H1 (cell line): ENCODE data around the gene CDH20. TPM values are rescaled to one million over a fixed set of nuclear protein-coding genes. Genes with fewer than 3 reads are reported as not detected.

ENCODE experiments used
- CTCF ChIA-PET: fragments of 300-600 bp; sonication (Branson Sonifier 250); formaldehyde crosslinking; loops from one replicate; lab custom pipeline; 2021; ENCODE audit not compliant: partially characterized antibody; lab: Charles Lee
- POLR2A ChIA-PET: fragments of 300-600 bp; sonication (Branson Sonifier 250); formaldehyde crosslinking; loops from one replicate; lab custom pipeline; 2021; ENCODE audit warnings: inconsistent platforms; ENCODE audit not compliant: partially characterized antibody; lab: Charles Lee
- DNase-seq, 2 experiments: peaks; one replicate each; pipeline versions ENCODE4 v3.0.0 to v3.0.0-alpha.2; 2010 to 2022; ENCODE audit warnings: low spot score in 2 of 2, low read depth in 1 of 2, mixed read lengths in 1 of 2
- FAIRE-seq: peaks from 2 replicates; lab custom pipeline; 2011; peaks lifted over from hg19 to GRCh38; lab: Jason Lieb, UNC
- H2AFZ ChIP-seq: 2 replicates; pipeline ENCODE4 v1.8.1; 2012; ENCODE audit warnings: low read length, inconsistent platforms
- H2AK5ac ChIP-seq: 2 replicates; pipeline ENCODE4 v1.6.1; 2013; ENCODE audit warnings: low read depth, low read length
- H2BK120ac ChIP-seq: replicated peaks from 2 replicates; pipeline ENCODE3; 2013; ENCODE audit warnings: low read depth, low read length, inconsistent platforms
- H2BK12ac ChIP-seq: 2 replicates; pipeline ENCODE4 v1.6.1; 2013; ENCODE audit warnings: low read depth, low read length
- H2BK15ac ChIP-seq: 2 replicates; pipeline ENCODE4 v1.6.1; 2013; ENCODE audit warnings: low read length
- H2BK20ac ChIP-seq: 2 replicates; pipeline ENCODE4 v1.6.1; 2013; ENCODE audit warnings: low read length
- H2BK5ac ChIP-seq: 2 replicates; pipeline ENCODE4 v1.6.1; 2013; ENCODE audit warnings: low read depth, low read length
- H3K14ac ChIP-seq: 2 replicates; pipeline ENCODE4 v1.6.1; 2013; ENCODE audit warnings: inconsistent platforms; ENCODE audit not compliant: insufficient read length
- H3K18ac ChIP-seq: 2 replicates; pipeline ENCODE4 v1.6.1; 2013; ENCODE audit warnings: low read length; ENCODE audit errors: extremely low read depth
- H3K23ac ChIP-seq: 2 replicates; pipeline ENCODE4 v1.6.1; 2013; ENCODE audit warnings: inconsistent platforms; ENCODE audit not compliant: insufficient read length
- H3K23me2 ChIP-seq: 2 replicates; pipeline ENCODE4 v1.6.1; 2013; ENCODE audit warnings: low read depth, low read length
- H3K27ac ChIP-seq: 2 replicates; pipeline ENCODE4 v1.6.1; 2011; ENCODE audit warnings: low read depth, low read length, inconsistent platforms
- H3K27me3 ChIP-seq, 4 experiments: replicated peaks in 1 of 4; 1 replicate in 1 of 4; 2 replicates in 3 of 4; pipeline versions ENCODE4 v1.6.1 to v1.8.1; 2011 to 2013; ENCODE audit warnings: low read length in 3 of 4, mild to moderate bottlenecking in 3 of 4, inconsistent platforms in 2 of 4, mixed read lengths in 2 of 4, moderate library complexity in 1 of 4; ENCODE audit not compliant: control insufficient read depth in 3 of 4, insufficient read depth in 3 of 4; ENCODE audit errors: extremely low read depth in 1 of 4
- H3K36me3 ChIP-seq, 4 experiments: 2 replicates each; pipeline versions ENCODE4 v1.6.1 to v1.8.1; 2011 to 2013; ENCODE audit warnings: mild to moderate bottlenecking in 4 of 4, low read length in 3 of 4, moderate library complexity in 2 of 4, control low read depth in 1 of 4, inconsistent platforms in 1 of 4; ENCODE audit not compliant: insufficient read depth in 4 of 4, control insufficient read depth in 2 of 4
- H3K4ac ChIP-seq: replicated peaks from 2 replicates; pipeline ENCODE3; 2013; ENCODE audit warnings: low read length, low read depth, mixed read lengths, inconsistent platforms; ENCODE audit not compliant: insufficient read length
- H3K4me1 ChIP-seq, 4 experiments: replicated peaks in 1 of 4; 1 replicate in 1 of 4; 2 replicates in 3 of 4; pipeline versions ENCODE4 v1.6.1 to v1.8.1; 2011 to 2013; ENCODE audit warnings: low read length in 3 of 4, inconsistent platforms in 2 of 4, mixed read lengths in 1 of 4; ENCODE audit not compliant: insufficient read depth in 4 of 4, control insufficient read depth in 3 of 4
- H3K4me2 ChIP-seq, 2 experiments: 2 replicates each; pipeline versions ENCODE4 v1.6.1 to v1.8.1; 2011 to 2013; ENCODE audit warnings: low read depth in 2 of 2, low read length in 2 of 2, control low read depth in 1 of 2, inconsistent platforms in 1 of 2, mild to moderate bottlenecking in 1 of 2; ENCODE audit not compliant: insufficient read depth in 1 of 2
- H3K4me3 ChIP-seq, 4 experiments: fragments of 200-600, 300-600 bp in 1 of 4; sonication (generic), shearing (Covaris generic), sonication (Bioruptor Twin) in 1 of 4; 2 replicates each; pipeline versions ENCODE4 v1.5.1 to v1.8.1; 2011 to 2016; ENCODE audit warnings: low read length in 4 of 4, low read depth in 3 of 4, control low read depth in 2 of 4, inconsistent platforms in 2 of 4, mild to moderate bottlenecking in 2 of 4, mixed read lengths in 1 of 4, moderate library complexity in 1 of 4; ENCODE audit not compliant: insufficient read depth in 2 of 4; ENCODE audit errors: extremely low read depth in 1 of 4
- H3K56ac ChIP-seq: replicated peaks from 2 replicates; pipeline ENCODE3; 2013; ENCODE audit warnings: low read depth, mild to moderate bottlenecking, mixed read lengths, low read length, inconsistent platforms; ENCODE audit not compliant: insufficient read length
- H3K79me1 ChIP-seq: 2 replicates; pipeline ENCODE4 v1.6.1; 2013; ENCODE audit warnings: low read depth, low read length, control low read depth
- H3K79me2 ChIP-seq, 2 experiments: 2 replicates each; pipeline versions ENCODE4 v1.6.1 to v1.8.1; 2012 to 2013; ENCODE audit warnings: low read length in 2 of 2, mild to moderate bottlenecking in 2 of 2, inconsistent platforms in 1 of 2; ENCODE audit not compliant: insufficient read depth in 2 of 2, control insufficient read depth in 1 of 2
- H3K9ac ChIP-seq, 4 experiments: replicated peaks in 1 of 4; 1 replicate in 1 of 4; 2 replicates in 3 of 4; pipeline versions ENCODE4 v1.6.1 to v1.8.1; 2011 to 2013; ENCODE audit warnings: low read depth in 3 of 4, low read length in 3 of 4, control low read depth in 2 of 4, mild to moderate bottlenecking in 2 of 4, moderate library complexity in 2 of 4, inconsistent platforms in 1 of 4; ENCODE audit errors: extremely low read depth in 1 of 4
- H3K9me3 ChIP-seq, 2 experiments: 2 replicates each; pipeline versions ENCODE4 v1.6.1 to v1.8.1; 2012 to 2013; ENCODE audit warnings: mild to moderate bottlenecking in 2 of 2, moderate library complexity in 2 of 2, control low read depth in 1 of 2, inconsistent platforms in 1 of 2, low read depth in 1 of 2, low read length in 1 of 2, mixed read lengths in 1 of 2; ENCODE audit not compliant: insufficient read depth in 2 of 2
- H4K20me1 ChIP-seq, 2 experiments: replicated peaks in 1 of 2; 2 replicates each; pipeline versions ENCODE3 to v1.8.1; 2011 to 2013; ENCODE audit warnings: inconsistent platforms in 2 of 2, low read length in 2 of 2, mild to moderate bottlenecking in 1 of 2; ENCODE audit not compliant: insufficient read depth in 2 of 2, control insufficient read depth in 1 of 2
- H4K5ac ChIP-seq: 2 replicates; pipeline ENCODE4 v1.6.1; 2013; ENCODE audit warnings: low read length, low read depth, mixed read lengths, inconsistent platforms; ENCODE audit not compliant: insufficient read length
- H4K8ac ChIP-seq: 2 replicates; pipeline ENCODE4 v1.8.0; 2013; ENCODE audit warnings: mild to moderate bottlenecking, moderate library complexity, low read length, inconsistent platforms; ENCODE audit not compliant: insufficient read depth; ENCODE audit errors: extremely low read depth
- H4K91ac ChIP-seq: replicated peaks from 2 replicates; pipeline ENCODE3; 2013; ENCODE audit warnings: low read length, mixed read lengths, inconsistent platforms; ENCODE audit not compliant: insufficient read length
- BACH1 ChIP-seq: IDR thresholded peaks from 2 replicates; pipeline ENCODE4 v1.6.1; 2012; ENCODE audit warnings: low read length, improper control_type of control experiment
- BRCA1 ChIP-seq: IDR thresholded peaks from 2 replicates; pipeline ENCODE4 v1.6.1; 2012; ENCODE audit warnings: low read depth, low read length, improper control_type of control experiment
- CHD1 ChIP-seq: IDR thresholded peaks from 2 replicates; pipeline ENCODE4 v1.6.1; 2012; ENCODE audit warnings: low read depth, low read length, improper control_type of control experiment
- HDAC6 ChIP-seq: IDR thresholded peaks from one replicate; pipeline ENCODE4 v1.7.1; 2012; ENCODE audit warnings: low read depth, mild to moderate bottlenecking, inconsistent platforms, low read length, moderate library complexity
- JUN ChIP-seq: IDR thresholded peaks from 2 replicates; pipeline ENCODE4 v1.6.1; 2011; ENCODE audit warnings: low read depth, mild to moderate bottlenecking, improper control_type of control experiment, low read length
- NANOG ChIP-seq: IDR thresholded peaks from 2 replicates; pipeline ENCODE4 v1.6.1; 2011; ENCODE audit warnings: low read length, low read depth, mild to moderate bottlenecking, inconsistent platforms; ENCODE audit not compliant: insufficient read depth, poor library complexity, severe bottlenecking
- POLR2A ChIP-seq, 2 experiments: IDR thresholded peaks; 1 replicate in 1 of 2; 2 replicates in 1 of 2; pipeline ENCODE4 v1.6.1; 2011; ENCODE audit warnings: low read depth in 2 of 2, low read length in 2 of 2, mild to moderate bottlenecking in 2 of 2; ENCODE audit errors: control extremely low read depth in 1 of 2
- RBBP5 ChIP-seq: IDR thresholded peaks from 2 replicates; pipeline ENCODE4 v1.7.1; 2012; ENCODE audit warnings: low read depth, mild to moderate bottlenecking, inconsistent platforms, low read length, moderate library complexity, borderline replicate concordance
- SIN3A ChIP-seq, 2 experiments: IDR thresholded peaks in 1 of 2; conservative IDR thresholded peaks in 1 of 2; 2 replicates each; pipeline ENCODE4 v1.6.1; 2011 to 2012; ENCODE audit warnings: low read length in 2 of 2, improper control_type of control experiment in 1 of 2, low read depth in 1 of 2, mild to moderate bottlenecking in 1 of 2
- SIRT6 ChIP-seq: IDR thresholded peaks from one replicate; pipeline ENCODE4 v1.7.1; 2012; ENCODE audit warnings: low read length, inconsistent platforms
- SP2 ChIP-seq: IDR thresholded peaks from 2 replicates; pipeline ENCODE4 v1.6.1; 2012; ENCODE audit warnings: mild to moderate bottlenecking, low read length, inconsistent platforms
- ZNF274 ChIP-seq: IDR thresholded peaks from 2 replicates; pipeline ENCODE4 v1.7.0; 2012; ENCODE audit warnings: low read length, borderline replicate concordance; ENCODE audit errors: extremely low read depth
- whole genome bisulfite sequencing, 2 experiments: shearing (Covaris generic) in 1 of 2; methylation state at CpG; one replicate each; pipeline versions ENCODE4 v1.1.6 to v1.1.7; 2013 to 2015; ENCODE audit warnings: low lambda C conversion rate in 2 of 2, mixed read lengths in 2 of 2, inconsistent platforms in 1 of 2, low coverage in 1 of 2, missing lambda C conversion rate in 1 of 2; ENCODE audit not compliant: insufficient replicate concordance in 2 of 2, insufficient coverage in 1 of 2, insufficient read length in 1 of 2; ENCODE audit errors: extremely low coverage in 1 of 2, missing lambda C conversion rate in 1 of 2; 5-methylcytosine and 5-hydroxymethylcytosine counted together
- polyA plus RNA-seq, 7 experiments: library from polyadenylated mRNA; depleted of rRNA in 3 of 7; stranded (reverse) in 5 of 7; unstranded in 2 of 7; fragments of >200 nt in 5 of 7; fragments of 200-250 nt in 2 of 7; gene quantifications; 1 replicate in 5 of 7; 2 replicates in 1 of 7; 4 replicates in 1 of 7; pipeline versions ENCODE4 v1.2.1 to v1.2.3, GENCODE V29; 2011 to 2013; ENCODE audit warnings: missing spikeins in 2 of 7, mixed read lengths in 2 of 7
- total RNA-seq: library from RNA; stranded (reverse); fragmentation: NEBNext Ultra II Directional; extraction: Animal tissue kit (Norgen Biotek cat#: 25700); gene quantifications from 2 replicates; pipeline ENCODE4 v1.2.1, GENCODE V29; 2021
- TF ChIP-seq, protein P1 (sequence below), 3 experiments: IDR thresholded peaks; 1 replicate in 2 of 3; 2 replicates in 1 of 3; pipeline versions ENCODE4 v1.5.1 to v1.6.1; 2011; ENCODE audit warnings: low read length in 3 of 3, mild to moderate bottlenecking in 3 of 3, inconsistent platforms in 2 of 3, low read depth in 1 of 3, moderate library complexity in 1 of 3; ENCODE audit not compliant: insufficient read depth in 1 of 3; ENCODE audit errors: control extremely low read depth in 1 of 3

The CDH20 gene
- total and polyA plus RNA-seq, 2 of the 8 experiments (the other 6 are each of a cell fraction or from before 2014, with no cell fraction given): 0.07 to 0.12 TPM

DNA sequence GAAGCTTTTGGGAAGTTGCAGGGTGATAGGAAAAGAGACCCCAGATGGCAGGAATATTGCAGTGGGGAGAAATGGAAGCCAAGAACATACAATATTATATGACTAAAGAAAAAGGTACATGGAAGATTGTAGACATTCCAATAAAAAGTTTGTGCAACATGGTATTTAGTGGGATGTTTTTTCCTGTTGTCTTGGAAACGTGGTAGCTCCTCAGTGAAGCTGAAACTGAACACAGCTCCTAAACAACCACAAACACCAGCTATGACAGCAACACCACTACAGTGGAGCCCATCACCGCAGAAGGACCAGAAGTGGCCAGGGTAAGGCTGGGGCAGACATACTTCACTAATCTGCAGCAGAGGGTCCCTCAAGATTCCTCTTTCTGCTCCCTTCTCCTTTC lies 246.8 kb downstream of the CDH20 start:
- Histone ChIP-seq H3K27ac (no peak overlapping the region), H3K4me1 (peaks cover 0 to 3% (median 0%) of the 10 kb centered on the region in 4 experiments; a peak in 1 of 7 replicates), H2AFZ (no peak overlapping the region), H3K23ac (no peak overlapping the region), H3K56ac (no peak overlapping the region), H3K18ac (no peak overlapping the region), H3K9me3 (no peaks in the 10 kb centered on the region), H2BK12ac (no peak overlapping the region), H3K4me2 (no peak overlapping the region), H3K9ac (no peak overlapping the region), H2BK120ac (no peak overlapping the region), H3K4ac (no peak overlapping the region), H4K91ac (no peak overlapping the region), H2BK20ac (no peak overlapping the region), H2AK5ac (no peak overlapping the region), H2BK15ac (no peak overlapping the region), H3K4me3 (no peak overlapping the region), H4K5ac (no peak overlapping the region), H3K23me2 (no peaks in the 10 kb centered on the region), H3K79me1 (no peaks in the 10 kb centered on the region), H3K36me3 (no peaks in the 10 kb centered on the region), H2BK5ac (no peak overlapping the region), H3K79me2 (no peaks in the 10 kb centered on the region), H4K20me1 (no peaks in the 10 kb centered on the region), H3K14ac (no peak overlapping the region), H4K8ac (no peak overlapping the region), H3K27me3 (peaks cover 1 to 10% (median 8%) of the 10 kb centered on the region in 4 experiments; a peak in 6 of 7 replicates)
- DNase-seq: no peak
- CTCF ChIA-PET: interaction anchor here (0.8 to 1.3 kb wide), 5 partner anchors 9 to 299 kb away, joined by 3 to 4 read pairs (median 3); no protein-coding TSS in a partner anchor
- WGBS, 2 experiments: 93% methylated on average over 2 of the region's 2 CpGs; no CpG with 5 or more reads in 1 of the 2 experiments
- POLR2A ChIA-PET: no interaction called here
- FAIRE-seq: no peak
- no peak for TF ChIP-seq BACH1
- no peak for TF ChIP-seq NANOG
- no peak for TF ChIP-seq SP2
- no peak for TF ChIP-seq SIN3A (conservative IDR thresholded peaks at IDR 0.05 in 1 of 2, IDR thresholded peaks at IDR 0.05 in 1 of 2; ENCODE audit: low read depth in 1 of 2, low read length in 2 of 2)
- TF ChIP-seq SIRT6: no peak
- TF ChIP-seq, protein P1, sequence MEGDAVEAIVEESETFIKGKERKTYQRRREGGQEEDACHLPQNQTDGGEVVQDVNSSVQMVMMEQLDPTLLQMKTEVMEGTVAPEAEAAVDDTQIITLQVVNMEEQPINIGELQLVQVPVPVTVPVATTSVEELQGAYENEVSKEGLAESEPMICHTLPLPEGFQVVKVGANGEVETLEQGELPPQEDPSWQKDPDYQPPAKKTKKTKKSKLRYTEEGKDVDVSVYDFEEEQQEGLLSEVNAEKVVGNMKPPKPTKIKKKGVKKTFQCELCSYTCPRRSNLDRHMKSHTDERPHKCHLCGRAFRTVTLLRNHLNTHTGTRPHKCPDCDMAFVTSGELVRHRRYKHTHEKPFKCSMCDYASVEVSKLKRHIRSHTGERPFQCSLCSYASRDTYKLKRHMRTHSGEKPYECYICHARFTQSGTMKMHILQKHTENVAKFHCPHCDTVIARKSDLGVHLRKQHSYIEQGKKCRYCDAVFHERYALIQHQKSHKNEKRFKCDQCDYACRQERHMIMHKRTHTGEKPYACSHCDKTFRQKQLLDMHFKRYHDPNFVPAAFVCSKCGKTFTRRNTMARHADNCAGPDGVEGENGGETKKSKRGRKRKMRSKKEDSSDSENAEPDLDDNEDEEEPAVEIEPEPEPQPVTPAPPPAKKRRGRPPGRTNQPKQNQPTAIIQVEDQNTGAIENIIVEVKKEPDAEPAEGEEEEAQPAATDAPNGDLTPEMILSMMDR (IDR thresholded peaks at IDR 0.05; ENCODE audit: control extremely low read depth in 1 of 3, insufficient read depth in 1 of 3, low read depth in 1 of 3, low read length in 3 of 3): no peak
- no peak for TF ChIP-seq CHD1
- no peak for TF ChIP-seq ZNF274
- no peak for TF ChIP-seq POLR2A (IDR thresholded peaks at IDR 0.05; ENCODE audit: control extremely low read depth in 1 of 2, low read depth in 2 of 2, low read length in 2 of 2)
- TF ChIP-seq BRCA1: no peak
- no peak for TF ChIP-seq JUN
- TF ChIP-seq RBBP5: no peak
- no peak for TF ChIP-seq HDAC6
